HFF-Myc (cell line): Measurements from ENCODE around the gene CEP70.
"Not testable (repeated sequence)": the region's sequence is repeated elsewhere in the genome, so short reads cannot be mapped to it uniquely, and the experiment has no call there.

ENCODE experiments used
- DNase-seq: peaks from one replicate; pipeline ENCODE4 v3.0.0-alpha.2; 2011; ENCODE audit warnings: low read depth; ENCODE audit errors: extremely low read depth
- H3K4me3 ChIP-seq: replicated peaks from 2 replicates; pipeline ENCODE4 v1.5.1; 2011; ENCODE audit warnings: low read depth, mild to moderate bottlenecking, control low read depth, low read length
- TF ChIP-seq, protein P1 (sequence below): IDR thresholded peaks from 2 replicates; pipeline ENCODE4 v1.5.1; 2012; ENCODE audit warnings: mild to moderate bottlenecking, low read depth, low read length, control low read depth; ENCODE audit errors: missing control alignments

Gene CEP70

DNA sequence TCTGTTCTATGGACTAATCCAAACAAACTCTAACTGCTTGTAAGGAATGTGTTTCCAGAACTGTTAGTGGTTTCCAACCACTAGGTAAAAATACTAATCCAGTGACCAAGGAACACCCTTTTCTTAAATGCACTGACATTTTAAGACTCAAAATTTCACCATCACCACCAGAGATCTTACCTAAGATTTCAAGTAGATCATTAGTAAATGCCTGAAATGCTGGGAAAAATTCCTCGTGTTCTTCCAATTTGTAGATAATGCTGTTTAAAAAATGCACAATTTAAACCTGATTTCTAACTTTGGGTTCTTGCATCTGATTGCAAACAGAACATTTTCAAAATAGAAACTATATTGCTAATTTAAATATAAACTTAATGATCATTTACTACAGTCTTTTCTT is 96.2 kb downstream of the CEP70 start:
- DNase-seq: no peak
- TF ChIP-seq, protein P1, sequence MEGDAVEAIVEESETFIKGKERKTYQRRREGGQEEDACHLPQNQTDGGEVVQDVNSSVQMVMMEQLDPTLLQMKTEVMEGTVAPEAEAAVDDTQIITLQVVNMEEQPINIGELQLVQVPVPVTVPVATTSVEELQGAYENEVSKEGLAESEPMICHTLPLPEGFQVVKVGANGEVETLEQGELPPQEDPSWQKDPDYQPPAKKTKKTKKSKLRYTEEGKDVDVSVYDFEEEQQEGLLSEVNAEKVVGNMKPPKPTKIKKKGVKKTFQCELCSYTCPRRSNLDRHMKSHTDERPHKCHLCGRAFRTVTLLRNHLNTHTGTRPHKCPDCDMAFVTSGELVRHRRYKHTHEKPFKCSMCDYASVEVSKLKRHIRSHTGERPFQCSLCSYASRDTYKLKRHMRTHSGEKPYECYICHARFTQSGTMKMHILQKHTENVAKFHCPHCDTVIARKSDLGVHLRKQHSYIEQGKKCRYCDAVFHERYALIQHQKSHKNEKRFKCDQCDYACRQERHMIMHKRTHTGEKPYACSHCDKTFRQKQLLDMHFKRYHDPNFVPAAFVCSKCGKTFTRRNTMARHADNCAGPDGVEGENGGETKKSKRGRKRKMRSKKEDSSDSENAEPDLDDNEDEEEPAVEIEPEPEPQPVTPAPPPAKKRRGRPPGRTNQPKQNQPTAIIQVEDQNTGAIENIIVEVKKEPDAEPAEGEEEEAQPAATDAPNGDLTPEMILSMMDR: no peak
- H3K4me3 ChIP-seq: no peak overlapping the region

DNA sequence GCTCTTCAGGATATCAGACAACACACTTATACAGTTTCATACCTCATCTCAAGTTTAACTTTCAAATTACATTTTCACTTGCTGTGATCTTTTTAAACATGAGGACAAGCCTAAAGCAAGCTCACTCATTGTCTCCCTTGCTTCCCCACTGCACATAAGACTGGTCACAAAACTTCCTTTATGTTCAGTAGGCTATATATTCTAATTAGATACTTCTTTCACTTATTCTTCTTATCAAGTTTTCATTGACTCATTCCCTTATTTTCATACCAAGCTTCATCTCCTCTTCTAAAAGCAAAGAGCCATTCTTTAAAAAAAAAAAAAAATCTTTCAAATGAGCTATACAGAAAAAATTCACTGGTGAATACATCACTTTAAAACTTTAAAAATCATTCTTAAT is 97.0 kb downstream of the CEP70 start:
- no peak for DNase-seq
- TF ChIP-seq, protein P1: no peak
- no peak overlapping the region for H3K4me3 ChIP-seq

DNA sequence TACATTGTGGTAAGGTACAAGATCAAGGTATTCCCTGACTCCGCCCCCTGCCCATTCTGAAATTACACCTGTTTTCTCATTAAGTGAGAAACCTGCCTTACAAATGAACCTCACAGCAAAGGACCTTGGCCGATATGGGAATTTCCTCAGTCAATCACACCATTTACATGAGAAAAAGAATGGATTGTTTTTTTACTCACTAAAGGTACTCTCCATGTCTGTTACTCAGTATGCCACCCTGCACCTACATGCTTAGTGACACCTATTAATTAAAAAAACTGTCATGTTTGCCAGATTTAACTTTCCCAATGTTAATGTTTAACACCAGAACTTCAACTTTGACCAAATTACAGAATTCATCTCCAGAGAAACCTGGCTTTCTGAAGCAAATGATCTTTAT is 97.6 kb downstream of the CEP70 start:
- no peak for DNase-seq
- H3K4me3 ChIP-seq: no peak overlapping the region
- TF ChIP-seq, protein P1: no peak

DNA sequence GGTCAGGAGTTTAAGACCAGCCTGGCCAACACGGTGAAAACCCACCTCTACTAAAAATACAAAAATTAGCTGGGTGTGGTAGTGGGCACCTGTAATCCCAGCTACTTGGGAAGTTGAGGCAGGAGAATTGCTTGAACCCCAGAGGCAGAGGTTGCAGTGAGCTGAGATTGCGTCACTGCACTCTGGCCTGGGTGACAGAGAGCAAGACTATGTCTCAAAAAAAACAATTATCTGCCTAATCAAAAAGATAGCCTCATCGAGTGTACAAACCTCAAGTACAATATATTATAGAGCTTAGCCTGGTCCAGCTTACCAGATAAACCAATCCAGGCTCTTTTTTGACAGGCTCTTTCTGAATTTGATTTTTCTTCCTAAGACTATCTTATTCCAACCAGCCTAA is 98.4 kb downstream of the CEP70 start:
- DNase-seq, H3K4me3 ChIP-seq: not testable (repeated sequence)

DNA sequence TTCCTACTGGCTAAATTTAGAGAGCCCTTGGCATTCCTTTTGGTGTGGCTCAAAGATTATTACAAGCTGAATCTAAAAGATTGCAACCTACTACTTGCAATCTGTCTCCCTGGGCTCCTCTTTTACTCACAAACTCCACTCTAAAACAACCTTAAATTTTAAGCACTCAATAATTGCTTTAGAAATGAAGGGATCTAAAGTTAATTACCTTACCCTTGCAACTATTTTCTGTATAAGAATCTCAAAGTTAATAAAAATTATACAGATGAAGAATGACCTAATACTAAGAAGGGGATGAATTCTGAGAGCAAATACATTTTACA is 99.5 kb downstream of the CEP70 start:
- TF ChIP-seq, protein P1: no peak
- H3K4me3 ChIP-seq: no peak overlapping the region
- no peak for DNase-seq

DNA sequence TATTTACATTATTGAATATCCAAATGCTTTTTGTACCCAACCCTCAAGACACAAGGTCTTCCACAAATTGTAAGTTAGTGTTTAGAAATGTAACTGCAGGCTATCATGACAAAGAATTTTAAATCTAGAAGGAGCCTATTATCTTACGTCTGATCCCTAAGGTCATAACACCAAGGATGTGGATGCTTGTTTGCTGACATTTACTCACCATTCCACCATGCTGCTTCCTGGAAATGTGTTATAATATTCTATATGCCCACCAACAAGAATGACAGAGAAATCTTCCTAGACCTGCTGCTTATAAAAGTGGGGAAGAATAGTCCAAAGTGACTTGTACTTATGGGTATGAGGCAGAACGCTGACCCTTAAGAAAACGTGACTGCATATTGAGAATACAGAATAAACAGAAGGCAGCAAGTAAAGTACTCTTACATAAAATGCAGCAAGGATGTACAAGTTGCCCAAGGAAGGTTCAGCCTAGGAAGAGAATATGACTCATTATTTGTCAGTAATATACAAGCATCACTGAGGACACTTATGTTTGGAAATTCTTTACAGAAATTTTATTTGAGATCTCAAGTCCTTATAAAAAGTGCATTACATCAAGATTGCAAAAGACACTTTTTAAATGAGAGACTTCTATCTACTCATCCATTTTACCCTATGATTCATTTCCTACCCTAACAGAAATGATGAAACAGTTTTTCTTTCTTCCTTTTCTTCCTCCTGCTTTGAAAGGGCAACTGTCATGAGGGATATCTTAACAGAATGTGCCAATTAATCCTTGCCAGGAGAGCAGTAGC is 100.1 kb downstream of the CEP70 start:
- DNase-seq: peak; percentile 19
- TF ChIP-seq, protein P1: no peak
- H3K4me3 ChIP-seq: no peak overlapping the region

DNA sequence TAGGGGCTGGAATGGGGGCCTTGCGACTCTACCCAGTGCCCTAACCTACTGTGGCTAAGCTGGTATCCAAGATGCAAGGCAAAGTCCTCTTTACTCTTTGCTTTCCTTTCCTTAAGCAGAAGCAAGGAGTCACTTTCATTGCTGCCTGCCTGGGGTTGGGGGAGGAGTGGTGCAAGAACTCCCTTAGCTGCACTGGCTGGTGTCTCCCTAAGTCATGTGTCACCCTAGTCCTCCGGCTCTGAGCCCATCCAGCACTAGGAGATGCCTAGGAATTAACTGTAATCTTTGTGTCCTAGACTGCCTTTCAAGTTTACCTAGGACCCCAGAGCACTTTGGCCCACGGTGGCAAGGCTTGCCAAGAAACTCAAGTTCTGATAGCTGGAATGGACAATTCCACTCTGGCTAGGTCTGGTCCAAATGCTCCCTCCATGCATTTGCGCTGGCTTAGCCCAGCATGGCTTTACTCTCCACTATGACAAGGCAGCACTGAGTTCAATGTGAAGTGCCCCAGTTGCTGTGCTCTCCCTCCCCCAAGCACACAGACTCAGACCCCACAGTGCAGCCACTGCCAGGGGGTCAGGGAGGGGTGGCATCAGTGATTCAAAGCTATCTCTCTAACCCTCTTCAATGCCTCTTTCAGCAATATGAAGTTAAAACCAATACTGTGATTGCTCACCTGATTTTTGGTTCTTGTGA is 100.9 kb downstream of the CEP70 start:
- no peak for DNase-seq
- H3K4me3 ChIP-seq: no peak overlapping the region
- TF ChIP-seq, protein P1: no peak
